Sciatic nerve (tissue), 2 donors: ENCODE measurements around the gene BAX. TPM values are rescaled to one million over a fixed set of nuclear protein-coding genes. Genes with fewer than 3 reads are reported as not detected.

Experiments
- ATAC-seq: fragments of 200-7000 bp; cut with Tn5 transposase; one replicate; pipeline ENCODE4 v1.9.1; 2020; ENCODE audit warnings: mild to moderate bottlenecking, moderate library complexity
- DNase-seq: peaks from one replicate; pipeline ENCODE4 v3.0.0-alpha.2; 2020; ENCODE audit warnings: low spot score
- intact Hi-C: fragments of 100-400 bp; cut with DNase I; formaldehyde crosslinking; loops from one replicate; pipeline ENCODE4 v1.14.2; 2022
- total RNA-seq: library from RNA; stranded (reverse); fragmentation: NEBNext Ultra II Directional; extraction: Animal tissue kit (Norgen Biotek cat#: 25700); gene quantifications from one replicate; pipeline ENCODE4 v1.2.1, GENCODE V29; 2021
- donor health status: DM: no; HTN: no; CAD: no.
- donor health status: DM: no; HTN: no; CAD: no.

BAX gene
- total RNA-seq, 1 donor from 2014 or later = 48.0 TPM

- intact Hi-C loops = loop anchor here (10.0 kb wide), 1 partner anchor 53 kb away; the partner anchor contains the start of gene NUCB1
- DNase-seq (no peak), ATAC-seq (no peak)
Observed at GRCh38 chr19:48958006-48958405, 3.3 kb downstream of the BAX start.

DNA sequence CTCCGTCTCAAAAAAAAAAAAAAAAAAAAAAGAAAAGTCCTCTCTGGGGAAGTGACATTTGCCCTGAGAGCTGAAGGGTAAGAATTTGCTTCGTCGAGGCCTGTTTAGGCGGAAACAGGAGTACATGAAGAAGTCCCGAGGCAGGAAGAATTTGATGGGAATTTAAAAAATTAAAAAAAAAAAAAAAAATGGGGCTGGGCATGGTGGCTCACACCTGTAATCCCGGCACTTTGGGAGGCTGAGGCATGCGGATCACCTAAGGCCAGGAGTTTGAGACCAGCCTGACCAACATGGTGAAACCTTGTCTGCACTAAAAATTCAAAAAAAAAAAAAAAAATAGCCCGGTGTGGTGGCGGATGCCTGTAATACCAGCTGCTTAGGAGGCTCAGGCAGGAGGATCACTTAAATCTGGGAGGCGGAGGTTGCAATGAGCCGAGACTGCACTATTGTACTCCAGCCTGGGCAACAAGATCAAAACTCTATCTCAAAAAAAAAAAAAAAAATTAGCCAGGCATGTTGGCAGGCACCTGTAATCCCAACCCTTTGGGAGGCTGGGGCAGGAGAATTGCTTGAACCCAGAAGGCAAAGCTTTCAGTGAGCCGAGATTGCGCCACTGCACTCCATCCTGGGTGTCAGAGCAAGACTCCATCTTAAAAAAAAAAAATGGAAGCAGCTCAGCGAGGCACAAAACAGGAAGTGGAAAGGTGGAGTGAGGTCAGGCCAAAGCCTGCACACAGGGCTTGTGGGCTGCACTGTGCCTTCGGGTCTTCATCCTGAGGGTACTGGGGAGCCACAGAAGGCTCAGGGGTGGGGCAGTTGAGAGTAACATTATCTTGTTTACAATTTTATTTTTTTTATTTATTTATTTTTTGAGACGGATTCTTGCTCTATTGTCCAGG lies 4.9 kb downstream of the BAX start:
- ATAC-seq = no peak
- DNase-seq = no peak
- intact Hi-C loops = loop anchor here (10.0 kb wide), 2 partner anchors 55 to 105 kb away; partner anchors contain the start of gene NUCB1

GRCh38 chr19:48961051-48961649 lies 6.5 kb downstream of the BAX start:
- DNase-seq (no peak), ATAC-seq (no peak)
- intact Hi-C loops = loop anchor here (10.0 kb wide), 1 partner anchor 106 kb away; no protein-coding TSS in a partner anchor

GRCh38 chr19:48961673-48962028 lies 7.0 kb downstream of the BAX start:
- DNase-seq (no peak), ATAC-seq (no peak)
- intact Hi-C loops = loop anchor here (10.0 kb wide), 1 partner anchor 107 kb away; no protein-coding TSS in a partner anchor

DNA sequence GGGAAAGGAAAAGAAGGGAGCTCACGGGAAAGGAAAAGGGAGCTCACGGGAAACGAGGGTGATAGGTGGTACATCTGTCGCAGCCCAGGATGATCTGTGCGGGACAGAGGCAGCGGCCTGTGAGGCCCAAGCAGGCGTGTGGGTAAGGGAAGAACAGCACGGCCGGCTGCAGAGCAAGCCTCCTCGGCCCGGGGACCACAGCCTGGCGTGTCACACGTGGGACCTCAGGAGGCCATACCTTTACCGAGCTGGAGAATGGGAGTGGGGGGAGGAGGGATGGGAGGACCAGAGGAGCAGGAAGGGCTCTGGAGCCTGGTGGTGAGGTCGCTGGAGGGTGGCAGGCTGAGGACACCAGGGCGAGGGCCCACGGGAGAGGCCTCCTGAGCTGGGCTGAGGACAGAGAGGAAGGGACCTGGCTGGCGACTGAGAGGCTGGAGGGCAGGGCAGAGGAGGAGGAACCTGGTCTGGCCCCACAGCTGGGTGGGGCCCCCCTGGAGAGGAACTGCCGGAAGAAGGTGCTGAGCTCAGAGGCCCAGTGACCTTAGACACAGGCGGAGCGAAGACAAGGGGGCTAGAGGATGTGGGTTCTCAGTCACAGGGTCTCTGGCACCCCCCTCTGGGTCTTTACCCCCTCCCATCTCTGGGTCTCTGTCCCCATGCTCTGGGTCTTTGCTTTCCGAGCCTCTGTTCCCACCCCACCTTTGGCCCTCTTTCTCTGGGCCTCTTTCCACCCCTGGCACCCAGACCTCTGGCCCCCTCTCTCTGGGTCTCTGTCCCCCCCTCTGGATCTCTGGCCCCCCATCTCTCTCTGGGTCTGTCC lies 7.6 kb downstream of the BAX start:
- ATAC-seq (no peak), DNase-seq (peak; percentile 75)
- intact Hi-C loops = loop anchor here (10.0 kb wide), 1 partner anchor 107 kb away; no protein-coding TSS in a partner anchor

DNA sequence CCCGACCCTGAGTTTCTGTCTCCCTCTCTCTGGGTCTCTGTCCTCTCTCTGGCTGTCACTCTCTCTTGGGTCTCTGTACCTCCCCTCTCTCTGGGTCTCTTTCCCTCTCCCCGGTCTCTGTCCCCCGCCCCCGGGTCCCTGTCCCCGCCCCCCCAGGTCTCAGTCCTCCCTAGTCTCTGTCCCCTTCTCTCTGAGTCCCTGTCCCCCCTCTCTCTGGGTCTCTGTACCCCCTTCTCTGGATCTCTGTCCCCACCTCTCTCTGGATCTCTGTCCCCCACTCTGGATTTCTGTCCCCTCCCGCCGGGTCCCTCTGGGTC lies 8.1 kb downstream of the BAX start:
- ATAC-seq = no peak
- intact Hi-C loops = loop anchor here (10.0 kb wide), 1 partner anchor 108 kb away; no protein-coding TSS in a partner anchor
- no peak for DNase-seq

GRCh38 chr19:48963371-48964204 lies 8.9 kb downstream of the BAX start:
- DNase-seq (peak; percentile 91), ATAC-seq (peak; percentile 60)
- intact Hi-C loops = loop anchor here (10.0 kb wide), 1 partner anchor 109 kb away; no protein-coding TSS in a partner anchor

DNA sequence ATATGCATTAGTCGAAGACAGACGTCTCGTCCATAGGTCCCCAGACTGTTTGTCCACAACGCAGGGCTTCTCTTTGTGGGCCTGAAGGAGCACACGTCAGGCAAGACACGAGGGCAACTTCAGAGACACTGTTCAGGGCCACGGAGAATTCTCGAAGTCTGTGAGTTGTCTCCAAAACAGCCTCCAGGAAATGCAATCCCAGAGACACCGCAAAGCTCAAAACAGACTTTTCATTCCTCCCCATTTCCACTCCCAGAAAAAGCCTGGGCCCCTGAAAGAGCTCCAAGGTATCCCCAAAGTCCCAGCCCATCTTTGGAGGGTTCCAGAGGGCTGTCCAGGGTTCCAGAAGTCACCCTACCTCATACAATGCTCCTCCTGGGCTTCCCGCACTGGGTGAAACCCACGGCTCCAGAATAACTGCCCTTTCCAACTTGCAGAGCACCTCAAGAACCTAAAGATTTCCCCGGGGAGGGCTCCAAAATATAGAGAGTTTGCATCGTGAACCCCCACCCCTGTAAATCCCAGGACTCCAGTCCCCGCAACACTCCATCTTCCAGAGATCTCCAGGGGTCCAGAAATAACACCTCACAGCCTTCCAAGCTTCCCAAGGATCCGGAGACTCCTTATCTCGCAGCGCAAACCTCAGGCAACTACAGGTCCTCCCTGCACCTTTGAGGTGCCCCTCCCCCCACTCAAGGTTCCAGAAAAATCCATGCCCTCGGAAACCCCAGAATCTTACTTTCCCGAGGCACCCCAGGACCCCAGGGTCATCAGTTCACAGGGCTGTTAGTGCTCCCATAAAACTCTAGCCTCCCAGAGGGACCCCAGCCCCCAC lies 9.7 kb downstream of the BAX start:
- intact Hi-C loops = loop anchor here (10.0 kb wide), 1 partner anchor 110 kb away; no protein-coding TSS in a partner anchor
- DNase-seq (no peak), ATAC-seq (peak; percentile 10)

- ATAC-seq (peak; percentile 92), DNase-seq (peak; percentile 99)
- intact Hi-C loops = loop anchor here (10.0 kb wide), 1 partner anchor 110 kb away; no protein-coding TSS in a partner anchor
Observed at GRCh38 chr19:48965040-48965805, 10.5 kb downstream of the BAX start, which contains the start of gene FTL. FTL (plus strand) TSS chr19:48965309; CDS start chr19:48965508, 199 bp downstream.

GRCh38 chr19:48965806-48966540 lies 11.3 kb downstream of the BAX start:
- intact Hi-C loops = loop anchor here (10.0 kb wide), 1 partner anchor 111 kb away; no protein-coding TSS in a partner anchor
- ATAC-seq (peak; percentile 57), DNase-seq (peak; percentile 91)

GRCh38 chr19:48966541-48967345 lies 12.1 kb downstream of the BAX start:
- DNase-seq (no peak), ATAC-seq (no peak)
- intact Hi-C loops = loop anchor here (10.0 kb wide), 1 partner anchor 112 kb away; no protein-coding TSS in a partner anchor

GRCh38 chr19:48967346-48968178 lies 12.9 kb downstream of the BAX start:
- intact Hi-C loops = loop anchor here (10.0 kb wide), 1 partner anchor 113 kb away; no protein-coding TSS in a partner anchor
- peak; percentile 71 for DNase-seq
- peak; percentile 5 for ATAC-seq

- no peak for ATAC-seq
Observed at GRCh38 chr19:48968179-48968661, 13.5 kb downstream of the BAX start.

GRCh38 chr19:48968813-48969218 lies 14.1 kb downstream of the BAX start:
- DNase-seq (no peak), ATAC-seq (no peak)
- intact Hi-C loops = loop anchor here (10.0 kb wide), 1 partner anchor 114 kb away; no protein-coding TSS in a partner anchor

More at GRCh38 chr19:48968179-48968661, 13.5 kb downstream of the BAX start:
- no peak for DNase-seq
- intact Hi-C loops = loop anchor here (10.0 kb wide), 1 partner anchor 113 kb away; no protein-coding TSS in a partner anchor
